Common myeloid progenitor, CD34-positive (primary cell): ENCODE results near the gene UBR4.

ENCODE experiments used
- CTCF ChIA-PET: fragments of 350-600 bp; sonication (Branson Sonifier 250); formaldehyde crosslinking; loops from one replicate; lab custom pipeline; 2021; ENCODE audit warnings: antibody characterized with exemption; lab: Charles Lee
- POLR2A ChIA-PET: fragments of 350-600 bp; sonication (Branson Sonifier 250); formaldehyde crosslinking; loops from one replicate; lab custom pipeline; 2021; ENCODE audit warnings: antibody characterized with exemption; lab: Charles Lee
- DNase-seq, 3 donors: peaks; one replicate each; pipeline versions ENCODE4 v3.0.0 to v3.0.0-alpha.2; 2013
- H3K27ac ChIP-seq, 2 experiments: 1 replicate in 1 of 2; 2 replicates in 1 of 2; pipeline ENCODE4 v1.7.0; 2013; ENCODE audit warnings: inconsistent platforms in 2 of 2, low read length in 2 of 2, mild to moderate bottlenecking in 2 of 2, low read depth in 1 of 2, moderate library complexity in 1 of 2; ENCODE audit not compliant: severe bottlenecking in 2 of 2, insufficient read depth in 1 of 2, poor library complexity in 1 of 2
- H3K27me3 ChIP-seq, 5 experiments: replicated peaks in 2 of 5; 1 replicate in 3 of 5; 2 replicates in 2 of 5; pipeline versions ENCODE4 v1.6.1 to v1.7.0; 2013; ENCODE audit warnings: low read length in 4 of 5, mild to moderate bottlenecking in 2 of 5, moderate library complexity in 2 of 5, inconsistent platforms in 1 of 5; ENCODE audit not compliant: insufficient read depth in 5 of 5, control insufficient read depth in 4 of 5
- H3K36me3 ChIP-seq, 4 experiments: 1 replicate in 2 of 4; 2 replicates in 2 of 4; pipeline versions ENCODE4 v1.6.1 to v1.7.0; 2013; ENCODE audit warnings: low read length in 3 of 4, control low read depth in 1 of 4, mild to moderate bottlenecking in 1 of 4; ENCODE audit not compliant: control insufficient read depth in 4 of 4, insufficient read depth in 4 of 4
- H3K4me1 ChIP-seq, 4 experiments: 1 replicate in 3 of 4; 2 replicates in 1 of 4; pipeline versions ENCODE4 v1.6.1 to v1.7.1; 2013; ENCODE audit warnings: low read length in 3 of 4, mild to moderate bottlenecking in 3 of 4, control low read depth in 1 of 4, inconsistent platforms in 1 of 4, moderate library complexity in 1 of 4; ENCODE audit not compliant: control insufficient read depth in 4 of 4, insufficient read depth in 4 of 4; ENCODE audit errors: control extremely low read depth in 1 of 4
- H3K4me3 ChIP-seq, 7 experiments: 1 replicate in 4 of 7; 2 replicates in 3 of 7; pipeline versions ENCODE4 v1.5.1 to v1.7.0; 2013; ENCODE audit warnings: mild to moderate bottlenecking in 7 of 7, low read length in 6 of 7, moderate library complexity in 6 of 7, inconsistent platforms in 2 of 7, low read depth in 2 of 7, control low read depth in 1 of 7; ENCODE audit not compliant: insufficient read depth in 4 of 7, control insufficient read depth in 1 of 7; ENCODE audit errors: extremely low read depth in 1 of 7
- H3K9me3 ChIP-seq, 5 experiments: 1 replicate in 4 of 5; 2 replicates in 1 of 5; pipeline versions ENCODE4 v1.6.1 to v1.7.1; 2013; ENCODE audit warnings: low read length in 4 of 5, mild to moderate bottlenecking in 2 of 5, inconsistent platforms in 1 of 5, low read depth in 1 of 5, moderate library complexity in 1 of 5; ENCODE audit not compliant: control insufficient read depth in 4 of 5, insufficient read depth in 2 of 5; ENCODE audit errors: control extremely low read depth in 1 of 5
- WGBS: methylation state at CpG from one replicate; pipeline ENCODE4 v1.1.5; 2013; ENCODE audit not compliant: insufficient coverage; 5-methylcytosine and 5-hydroxymethylcytosine counted together

The UBR4 gene

DNA sequence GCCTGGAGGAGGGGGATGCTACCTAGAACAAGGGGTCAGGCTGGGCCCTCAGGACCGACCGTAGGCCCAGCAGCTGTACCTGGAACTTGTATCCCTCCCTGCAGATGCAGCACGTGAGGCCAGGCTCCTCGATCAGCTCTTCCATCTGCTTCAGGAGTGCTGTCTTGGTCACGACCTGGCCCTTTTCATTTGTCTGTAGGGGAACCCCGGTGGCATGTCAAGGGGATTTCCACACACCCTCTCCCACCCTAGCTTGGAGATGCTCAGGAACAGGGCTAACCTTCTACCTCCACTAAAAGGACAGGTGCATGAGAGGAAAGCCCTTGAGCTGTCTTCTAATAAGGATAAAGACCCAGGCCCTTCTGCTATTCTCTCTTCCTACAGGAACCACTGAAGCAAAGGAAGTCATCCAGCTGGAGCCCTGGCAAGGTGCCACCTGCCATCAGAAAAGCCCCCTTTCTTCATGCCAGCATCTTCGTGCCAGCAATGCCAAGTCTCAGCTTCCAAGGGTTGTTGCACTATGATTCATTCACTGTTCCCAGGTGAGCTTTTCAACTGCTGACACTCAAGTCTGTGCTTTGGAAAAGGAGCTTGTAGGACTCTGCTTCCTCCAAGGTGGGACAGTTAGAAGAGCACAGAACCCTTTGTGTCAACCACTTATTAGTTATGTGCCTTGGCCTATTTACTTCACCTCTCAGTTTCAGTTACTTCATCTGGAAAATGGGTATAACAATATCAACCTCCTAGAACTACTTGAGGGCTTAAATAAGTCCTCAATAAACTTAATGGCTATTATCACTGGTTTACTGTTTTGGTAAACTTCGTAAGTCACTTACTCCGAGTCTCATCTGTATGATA is 122.1 kb downstream of the UBR4 start:
- ChIA-PET CTCF (interaction anchor here (0.8 to 2.0 kb wide), 3 partner anchors 175 to 185 kb away, joined by 3 to 6 read pairs (median 3); partner anchors contain the start of gene ALDH4A1), POLR2A (no interaction called here)
- H3K4me1 ChIP-seq, result no peaks in the 10 kb centered on the region
- no peaks in the 10 kb centered on the region for H3K27me3 ChIP-seq
- no peak overlapping the region for H3K4me3 ChIP-seq
- peaks cover 22 to 97% (median 80%) of the 10 kb centered on the region in 4 experiments for H3K36me3 ChIP-seq
- peak in 2 of 3 donors; percentile 25 to 36 for DNase-seq
- H3K9me3 ChIP-seq, result no peaks in the 10 kb centered on the region
- 89% methylated on average over 8 of the region's 9 CpGs for WGBS
- H3K27ac ChIP-seq, result no peak overlapping the region

DNA sequence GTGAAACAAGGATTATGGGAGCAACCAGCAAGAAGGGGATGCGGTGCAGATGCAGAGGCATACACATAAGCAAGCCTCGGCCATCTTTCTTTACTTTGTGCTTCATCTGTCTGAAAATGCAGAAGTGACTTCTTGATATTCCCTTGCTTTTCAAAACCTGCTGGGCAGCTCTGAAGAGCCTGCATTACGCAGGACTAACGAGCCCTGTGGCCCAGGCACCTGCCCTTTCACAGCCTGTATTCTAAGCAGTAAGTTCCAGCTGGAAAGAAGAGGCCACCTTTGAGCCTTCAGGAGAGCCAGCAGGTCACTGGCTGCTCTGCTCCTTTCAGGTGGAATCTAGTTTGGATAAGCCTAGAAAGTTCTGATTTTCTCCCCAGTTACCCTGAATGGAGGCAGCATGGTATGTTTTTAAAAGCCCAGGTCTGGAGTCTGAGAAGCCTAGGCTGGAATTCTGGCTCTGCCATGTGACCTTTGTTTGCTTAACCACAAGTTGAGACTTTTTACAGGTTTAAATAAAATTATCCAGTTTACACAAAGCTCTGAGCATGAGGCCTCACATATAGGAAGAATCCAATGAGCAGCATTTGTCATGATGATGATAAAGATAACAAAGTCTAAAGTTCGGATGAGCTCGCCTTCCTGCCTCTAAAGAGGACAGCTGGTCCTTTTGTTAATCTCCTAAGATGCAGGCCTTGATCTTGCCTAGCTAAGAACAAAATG is 122.9 kb downstream of the UBR4 start:
- no peak overlapping the region for H3K27ac ChIP-seq
- POLR2A ChIA-PET, result no interaction called here
- CTCF ChIA-PET, result interaction anchor here (0.8 to 2.0 kb wide), 3 partner anchors 174 to 185 kb away, joined by 3 to 6 read pairs (median 3); partner anchors contain the start of gene ALDH4A1
- no peaks in the 10 kb centered on the region for H3K9me3 ChIP-seq
- no peak for DNase-seq
- H3K4me3 ChIP-seq, result no peak overlapping the region
- 95% methylated on average over 6 of the region's 6 CpGs for WGBS
- H3K27me3 ChIP-seq, result no peaks in the 10 kb centered on the region
- no peaks in the 10 kb centered on the region for H3K4me1 ChIP-seq
- peaks cover 25 to 97% (median 80%) of the 10 kb centered on the region in 4 experiments for H3K36me3 ChIP-seq

DNA sequence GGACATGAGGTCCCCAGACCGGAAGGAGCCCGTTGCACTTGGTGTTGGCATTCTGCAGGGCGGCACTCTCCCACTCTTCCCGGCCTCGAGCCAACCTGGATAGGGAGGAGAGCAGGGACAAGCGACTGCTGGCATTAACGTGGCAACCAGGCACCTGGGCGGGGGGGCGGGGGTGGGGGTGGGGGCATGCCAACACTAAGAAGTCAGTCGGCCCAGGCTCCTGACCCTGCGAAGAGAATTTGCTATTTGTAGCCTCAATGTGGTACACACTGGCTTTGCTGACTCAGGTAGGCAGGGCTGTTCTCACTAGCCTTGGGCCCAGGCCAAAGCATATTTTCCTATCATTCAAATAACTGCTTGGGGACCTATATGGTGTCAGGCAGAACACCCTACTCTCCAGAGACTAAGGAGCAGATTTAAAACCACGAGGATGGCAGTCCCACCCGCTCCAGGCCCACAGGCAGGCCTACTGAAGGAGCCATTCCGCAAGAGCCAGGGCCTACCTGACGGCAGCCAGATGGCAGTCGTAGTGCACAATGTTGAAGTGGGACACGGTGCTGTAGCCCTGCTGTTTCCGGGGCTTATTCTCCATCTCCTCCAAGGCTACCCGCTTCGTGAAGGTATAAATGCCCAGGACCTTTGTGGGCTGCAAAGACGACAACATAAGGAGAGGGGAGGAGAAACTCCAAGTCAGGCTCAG is 123.7 kb downstream of the UBR4 start:
- Histone ChIP-seq H3K27ac (no peak overlapping the region), H3K4me1 (no peaks in the 10 kb centered on the region), H3K9me3 (no peaks in the 10 kb centered on the region), H3K27me3 (no peaks in the 10 kb centered on the region), H3K36me3 (peaks cover 27 to 97% (median 76%) of the 10 kb centered on the region in 4 experiments), H3K4me3 (no peak overlapping the region)
- POLR2A ChIA-PET, result no interaction called here
- CTCF ChIA-PET, result interaction anchor here (1.2 to 2.0 kb wide), 3 partner anchors 10 to 180 kb away, joined by 3 to 6 read pairs (median 5); no protein-coding TSS in a partner anchor
- DNase-seq, result no peak
- 97% methylated on average over 12 of the region's 21 CpGs for WGBS

DNA sequence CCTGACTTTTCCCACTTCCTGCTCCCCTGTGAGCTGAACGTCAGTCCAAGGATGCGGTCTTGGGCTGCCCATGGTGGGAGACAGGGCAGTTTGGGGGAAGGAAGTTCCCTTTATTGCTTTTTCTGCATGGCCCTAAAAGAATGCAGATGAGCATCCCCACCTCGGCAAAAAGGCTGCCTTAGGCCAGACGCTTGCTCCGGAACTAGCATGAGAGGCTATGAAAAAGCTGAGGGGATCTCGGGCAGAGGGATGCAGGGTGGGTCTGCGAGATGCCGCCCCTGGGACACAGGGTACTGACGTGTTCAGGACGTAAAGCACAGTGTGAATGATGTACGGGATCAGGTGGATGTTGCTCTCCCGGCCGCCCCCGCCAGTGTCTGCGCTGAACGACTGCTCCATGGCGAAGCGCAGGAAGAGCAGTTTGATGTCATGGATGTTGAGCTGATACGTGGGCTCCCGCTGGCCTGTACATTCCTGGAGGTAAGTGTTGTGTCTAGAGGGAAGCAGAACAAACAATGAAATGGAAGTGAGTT is 125.8 kb downstream of the UBR4 start:
- no peak for DNase-seq
- Histone ChIP-seq H3K4me3 (no peak overlapping the region), H3K36me3 (peaks cover 32 to 98% (median 82%) of the 10 kb centered on the region in 4 experiments), H3K4me1 (no peaks in the 10 kb centered on the region), H3K9me3 (no peaks in the 10 kb centered on the region), H3K27me3 (no peaks in the 10 kb centered on the region), H3K27ac (no peak overlapping the region)
- ChIA-PET CTCF (no interaction called here), POLR2A (interaction anchor here (0.7 kb wide), 1 partner anchor 1569 kb away, joined by 3 read pairs; no protein-coding TSS in a partner anchor)
- 97% methylated on average over 14 of the region's 20 CpGs for WGBS

DNA sequence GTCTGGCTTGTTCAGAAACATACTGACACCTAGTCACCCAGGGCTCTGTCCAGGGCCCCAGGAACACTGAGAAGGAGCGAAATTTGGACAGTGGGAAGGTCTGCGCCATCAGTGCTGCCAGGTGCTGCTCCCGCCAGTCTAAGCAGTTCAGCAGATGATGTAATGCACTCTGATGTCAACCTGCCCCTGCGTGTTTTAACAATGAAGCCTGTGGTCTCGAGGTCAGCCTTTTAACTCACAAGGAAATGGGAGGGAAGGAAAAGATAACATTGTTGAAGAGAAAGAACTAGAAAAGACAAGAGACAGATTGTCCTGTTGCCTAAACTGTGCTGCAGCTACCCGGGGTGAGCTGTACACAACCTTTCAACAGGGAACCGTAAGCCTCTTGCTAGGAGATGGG is 127.0 kb downstream of the UBR4 start:
- Histone ChIP-seq H3K27ac (no peak overlapping the region), H3K9me3 (no peaks in the 10 kb centered on the region), H3K4me1 (no peaks in the 10 kb centered on the region), H3K27me3 (no peaks in the 10 kb centered on the region), H3K36me3 (peaks cover 32 to 98% (median 78%) of the 10 kb centered on the region in 4 experiments), H3K4me3 (no peak overlapping the region)
- CTCF ChIA-PET, result no interaction called here
- no peak for DNase-seq
- POLR2A ChIA-PET, result no interaction called here
- 90% methylated on average over 7 of the region's 7 CpGs for WGBS

DNA sequence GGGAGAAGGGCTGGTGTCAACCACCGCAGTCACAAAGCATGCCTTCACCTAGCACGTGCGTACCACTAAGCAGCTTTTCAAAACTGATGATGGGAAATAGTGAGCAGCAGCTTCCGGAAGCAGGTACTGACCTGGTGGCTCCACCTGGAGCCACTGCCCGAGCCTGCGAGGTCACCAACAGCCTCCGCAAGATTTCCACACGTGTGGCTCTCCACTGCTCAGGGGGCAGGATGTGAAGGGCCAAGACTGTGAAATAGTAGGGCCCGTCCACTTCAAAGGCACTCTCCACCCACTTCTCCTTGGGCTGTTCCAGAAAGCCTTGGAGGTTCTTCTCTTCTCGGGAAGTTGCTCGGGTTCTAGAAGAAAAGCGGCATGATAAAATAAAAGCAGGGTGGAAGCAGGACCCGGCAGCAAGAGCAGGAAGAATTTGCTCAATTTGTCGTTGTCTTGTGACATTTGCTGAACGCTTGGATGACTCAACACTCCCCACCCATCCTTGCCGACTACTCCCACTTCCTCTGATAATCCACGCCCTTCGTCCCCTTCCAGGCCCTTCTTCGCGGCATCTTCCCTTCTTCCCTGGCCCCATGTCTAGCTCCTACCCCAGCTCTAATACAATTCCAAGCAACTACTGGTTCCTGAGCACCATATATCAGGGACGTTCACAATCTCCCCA is 128.7 kb downstream of the UBR4 start:
- ChIA-PET CTCF (no interaction called here), POLR2A (no interaction called here)
- no peak for DNase-seq
- Histone ChIP-seq H3K9me3 (no peaks in the 10 kb centered on the region), H3K4me3 (no peak overlapping the region), H3K4me1 (no peaks in the 10 kb centered on the region), H3K36me3 (peaks cover 32 to 96% (median 75%) of the 10 kb centered on the region in 4 experiments), H3K27ac (peak overlapping the region in 1 of 2 experiments; percentile 39), H3K27me3 (no peaks in the 10 kb centered on the region)
- WGBS, result 88% methylated on average over 20 of the region's 21 CpGs
